DMS114 treated with DMSO at 0.1 percent for 48 hours (cell line): ENCODE data around the gene FOCAD.
A peak's percentile ranks its signal among the peaks of the same experiment; 100 is the strongest.

ENCODE experiments used
- DNase-seq: peaks from one replicate; lab custom pipeline; 2025; ENCODE audit not compliant: unreplicated experiment; lab: John Stamatoyannopoulos, UW

Gene FOCAD

DNA sequence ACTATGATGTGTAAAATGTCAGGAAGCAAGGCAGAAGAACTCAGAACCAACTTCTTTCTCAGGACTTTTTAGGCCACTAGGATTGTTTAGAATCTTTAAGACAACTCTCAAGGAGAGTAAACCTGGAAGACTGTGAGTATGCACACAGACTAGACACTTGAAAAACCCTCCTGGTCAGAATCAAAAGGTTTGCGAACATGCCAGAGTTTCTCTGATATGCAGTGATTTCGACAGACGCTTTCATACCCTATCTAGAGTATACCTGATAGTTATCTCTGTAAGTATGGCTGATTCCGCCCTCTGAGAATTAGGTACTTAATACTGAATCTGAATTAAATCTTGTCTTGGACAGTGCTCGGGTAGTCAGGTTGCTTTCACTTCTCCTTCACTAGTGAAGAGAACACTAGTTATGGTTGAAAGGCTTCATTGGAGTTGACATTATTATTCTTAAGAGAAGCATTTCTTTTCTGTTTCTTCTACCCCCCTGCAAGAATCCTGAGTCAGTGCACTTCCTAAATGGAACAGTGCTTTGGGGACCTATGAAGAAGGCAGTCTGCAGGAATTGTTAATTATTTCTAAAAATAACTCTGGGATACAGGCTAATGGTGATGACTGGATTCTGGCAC is 189.3 kb downstream of the FOCAD start:
- no peak for DNase-seq

DNA sequence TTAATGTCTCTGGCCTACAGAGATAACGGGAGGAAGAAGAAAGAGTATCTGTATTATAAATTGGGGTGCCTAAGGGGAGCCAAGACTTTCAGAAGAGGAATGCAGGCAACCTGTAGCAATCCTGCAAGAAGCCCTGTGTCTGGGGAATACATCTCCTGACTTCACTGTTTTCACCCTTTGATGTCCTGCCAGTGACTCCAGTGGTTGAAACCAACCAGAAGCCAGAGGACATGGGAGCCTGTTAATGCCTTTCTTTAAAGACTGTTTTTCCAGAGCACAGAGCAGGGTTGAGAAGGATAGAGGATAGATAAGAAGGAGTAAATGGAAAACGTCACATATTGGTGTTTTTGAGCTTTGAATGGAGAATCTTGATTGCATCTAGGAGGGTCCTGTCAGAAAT is 196.2 kb downstream of the FOCAD start:
- DNase-seq: no peak

DNA sequence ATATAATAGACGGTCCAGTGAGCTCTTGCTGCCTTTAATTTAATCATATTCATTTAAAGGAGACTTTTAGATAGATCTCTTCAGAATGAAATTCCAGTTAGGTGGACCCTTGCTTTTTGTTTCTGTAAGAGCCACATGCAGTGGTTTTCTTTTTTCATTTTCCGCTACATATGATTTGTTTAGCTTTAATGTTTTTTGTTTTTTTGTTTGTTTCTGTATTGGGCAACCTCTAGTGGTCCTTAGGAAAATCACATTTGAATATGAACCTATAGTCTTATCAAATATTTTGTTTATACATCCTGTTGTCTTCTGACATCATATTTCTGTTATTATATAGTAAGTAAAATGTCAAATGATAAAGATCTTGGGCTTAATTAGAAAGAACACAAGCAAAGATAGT is 196.6 kb downstream of the FOCAD start:
- no peak for DNase-seq

DNA sequence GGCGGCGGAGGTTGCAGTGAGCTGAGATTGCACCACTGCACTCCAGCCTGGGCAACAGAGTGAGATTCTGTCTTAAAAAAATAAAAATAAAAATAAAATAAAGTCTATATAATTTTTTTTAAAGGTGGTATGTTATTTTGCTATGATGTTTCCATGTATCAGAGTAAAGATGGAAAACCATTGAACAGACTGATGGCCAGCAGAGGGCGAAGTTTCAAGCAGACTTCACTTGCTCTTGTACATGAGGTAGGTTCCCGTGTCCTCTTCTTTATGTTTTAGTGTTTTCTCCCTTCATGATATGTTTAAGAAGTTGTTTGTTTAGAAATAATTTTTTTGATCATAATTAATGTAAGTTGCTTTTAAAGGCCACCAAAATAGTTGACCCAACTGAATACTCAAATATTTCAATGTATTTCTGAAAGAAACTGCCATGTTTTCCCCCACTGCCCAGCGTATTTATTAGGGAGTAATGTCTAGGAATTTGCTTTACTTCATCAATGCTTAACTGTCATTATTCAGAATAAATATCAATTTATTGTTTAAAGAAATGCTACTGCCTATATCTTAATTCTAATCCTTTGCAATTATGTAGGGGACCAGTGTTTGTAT is 201.0 kb downstream of the FOCAD start:
- peak; percentile 1 for DNase-seq

DNA sequence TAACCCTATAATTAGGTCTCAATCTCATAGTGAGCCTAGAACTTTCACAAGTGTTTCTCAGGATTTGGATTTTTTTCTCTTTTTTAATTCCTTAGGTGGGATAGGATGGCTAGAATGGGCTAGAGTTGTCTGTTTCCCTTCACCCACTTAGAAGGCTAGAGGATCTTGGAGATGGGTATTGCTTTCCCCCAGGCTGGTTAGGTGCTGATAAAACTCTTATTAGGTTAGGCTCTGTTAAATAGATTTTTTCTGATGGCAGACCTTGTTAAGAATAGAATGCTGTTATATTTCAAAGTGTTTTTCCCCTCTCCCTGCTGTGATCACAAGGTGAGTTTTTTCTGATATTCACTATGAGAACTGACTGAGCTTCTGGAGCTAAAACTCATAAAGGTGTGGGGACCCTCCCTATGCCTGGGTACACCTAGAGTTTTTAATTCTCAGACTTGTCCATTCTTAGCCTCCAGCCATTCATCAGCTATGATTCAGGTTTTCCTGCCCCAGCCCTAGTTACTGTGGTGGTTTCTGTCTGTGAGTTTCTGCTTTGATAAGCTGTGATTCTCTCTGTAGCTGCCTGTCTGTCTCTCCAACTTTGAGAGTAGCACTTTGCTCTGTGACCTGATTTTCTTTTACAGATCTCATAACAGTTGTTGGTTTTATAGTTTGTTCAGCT is 215.0 kb downstream of the FOCAD start:
- DNase-seq: no peak

DNA sequence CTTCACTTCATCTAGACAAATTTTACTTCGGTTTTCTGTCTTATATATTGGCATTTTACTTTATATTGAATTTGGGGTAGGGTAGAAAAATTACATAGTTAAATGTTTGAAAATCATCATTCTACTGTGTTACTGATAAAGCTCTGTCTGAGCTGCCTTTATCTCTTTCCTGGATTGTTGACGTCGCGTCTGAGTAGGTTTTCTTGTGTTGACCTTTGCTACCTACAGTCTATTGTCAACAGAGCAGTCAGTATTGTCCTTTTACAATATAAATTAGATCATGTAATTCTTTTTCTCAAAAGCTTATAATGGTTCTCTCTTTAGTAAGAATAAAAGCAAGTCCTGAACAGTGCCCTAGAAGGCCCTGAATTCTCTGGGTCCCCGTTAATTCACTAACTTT is 219.2 kb downstream of the FOCAD start:
- DNase-seq: no peak

DNA sequence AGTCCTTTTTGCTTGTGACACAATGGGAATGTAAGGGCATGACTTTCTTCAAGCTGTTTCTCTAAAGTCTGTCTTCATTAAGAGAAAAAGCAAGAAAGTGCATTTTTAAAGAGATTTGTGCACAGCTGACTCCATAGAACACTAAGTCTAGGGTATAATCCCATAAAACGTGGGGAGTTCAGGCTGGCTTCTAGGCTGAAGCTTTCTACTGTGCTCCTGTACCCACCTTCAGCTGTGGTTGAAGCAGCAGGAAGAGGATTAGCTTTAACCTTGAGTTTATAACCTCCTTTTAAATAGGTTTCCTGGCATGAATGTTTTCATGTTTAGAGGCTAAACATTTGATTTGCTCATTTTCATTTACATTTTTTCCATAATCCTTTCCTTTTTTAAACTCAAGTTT is 220.9 kb downstream of the FOCAD start:
- DNase-seq: no peak

DNA sequence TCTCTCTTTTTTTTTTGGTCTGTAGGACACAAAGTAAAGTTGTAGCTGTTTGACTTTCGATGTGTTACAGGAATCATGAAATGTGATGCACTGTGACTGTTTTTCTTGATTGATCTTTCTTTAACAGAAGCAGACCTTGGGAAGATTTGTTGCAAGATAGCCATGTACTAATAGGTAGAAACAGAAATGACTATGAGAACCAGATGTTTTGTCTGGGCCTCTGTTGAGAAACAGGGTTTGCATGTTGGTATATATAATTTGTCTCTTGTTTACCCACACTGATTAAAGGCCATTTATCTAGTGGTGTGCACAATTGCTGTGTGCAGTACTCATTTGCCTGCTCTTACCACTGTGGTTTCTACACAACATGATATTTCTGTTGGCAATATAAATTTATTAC is 222.3 kb downstream of the FOCAD start:
- DNase-seq: no peak

DNA sequence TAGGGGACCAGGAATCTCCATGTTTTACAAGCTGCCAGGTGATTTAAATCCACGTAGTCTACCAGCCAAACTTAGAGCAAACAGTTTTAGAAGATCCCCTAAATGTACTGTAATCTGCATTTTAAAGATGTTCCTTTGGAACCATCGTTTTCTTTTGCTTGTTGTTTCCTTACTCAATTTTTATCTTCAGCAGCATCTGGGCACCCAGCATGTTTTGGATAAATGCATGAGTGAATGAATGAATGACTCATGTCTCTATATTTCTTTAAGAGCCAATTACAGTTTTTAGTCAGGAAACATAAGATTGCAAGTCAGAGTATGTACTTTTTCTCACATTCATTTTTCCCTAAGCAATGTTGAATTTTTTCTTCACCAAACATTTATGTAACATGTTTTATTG is 224.4 kb downstream of the FOCAD start:
- DNase-seq: no peak

DNA sequence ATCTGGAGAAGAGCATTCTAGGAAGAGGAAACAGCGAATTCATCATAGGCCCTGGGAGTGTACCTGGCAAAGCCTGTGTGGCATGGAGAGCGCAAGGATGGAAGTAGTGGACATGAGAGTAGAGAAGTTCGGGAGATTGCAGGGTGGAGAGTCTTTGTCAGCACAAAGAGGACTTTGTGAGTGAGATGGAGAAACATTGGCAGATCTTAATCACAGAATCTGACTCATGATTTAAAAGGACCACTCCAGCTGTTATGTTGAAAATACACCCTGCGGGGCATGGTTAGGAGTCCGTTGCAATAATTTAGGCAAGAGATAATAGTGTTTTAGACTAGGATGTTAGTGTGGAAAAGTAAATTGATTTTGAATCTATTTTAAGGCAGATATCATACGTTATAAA is 230.5 kb downstream of the FOCAD start:
- no peak for DNase-seq

DNA sequence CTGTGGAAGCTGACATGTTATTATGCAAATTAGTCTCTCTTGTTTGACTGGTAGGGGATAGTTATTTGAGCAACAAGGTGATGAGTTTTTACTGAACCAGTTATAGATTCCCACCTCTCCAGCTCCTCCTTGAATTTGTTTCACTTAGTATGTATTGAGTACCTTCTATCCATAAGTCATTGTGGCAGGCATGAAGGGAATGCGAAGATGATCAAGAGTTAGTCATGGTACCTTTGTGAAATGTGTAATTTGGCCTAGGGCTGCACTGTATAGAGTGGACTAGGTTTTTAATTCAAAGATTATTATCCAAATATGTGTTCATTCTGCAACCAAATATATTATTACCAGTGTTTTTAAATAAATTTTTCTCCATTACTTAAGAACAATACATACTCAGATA is 237.3 kb downstream of the FOCAD start:
- no peak for DNase-seq

DNA sequence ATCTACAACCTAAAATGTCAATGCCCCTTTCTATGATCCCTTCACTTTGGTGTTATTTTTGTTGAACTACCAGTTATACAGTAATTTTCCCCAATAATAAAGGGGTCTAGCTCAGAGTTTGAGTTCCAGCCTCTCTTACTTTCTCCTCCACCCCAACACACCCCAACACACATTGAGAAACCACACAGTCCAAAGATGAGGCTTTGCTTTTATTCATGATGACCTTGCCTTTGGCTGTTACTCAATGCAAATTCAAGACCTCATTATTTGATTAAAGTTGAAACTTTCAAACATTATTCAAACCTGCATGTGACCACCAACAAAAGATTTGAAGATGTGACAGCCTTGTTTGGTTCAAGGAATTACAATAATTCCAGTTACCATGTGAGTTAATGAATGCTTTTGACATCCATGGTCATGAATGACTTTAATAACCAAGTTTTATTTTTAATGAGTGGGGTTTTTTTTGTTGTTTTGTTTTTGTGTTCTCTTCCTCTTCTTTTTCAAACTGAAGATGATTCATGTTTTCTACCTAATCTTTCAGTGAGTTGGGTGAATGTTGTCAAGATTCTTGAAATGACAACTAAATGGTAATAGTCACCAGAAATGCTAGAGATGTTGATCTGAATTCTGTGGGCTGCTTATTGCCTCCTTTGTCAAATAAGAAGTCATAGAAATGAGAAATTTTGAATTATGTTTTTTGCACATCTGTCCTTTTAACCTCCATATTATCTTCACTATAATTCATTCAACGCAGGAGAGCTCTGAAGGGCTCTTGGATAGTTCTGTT is 241.4 kb downstream of the FOCAD start:
- no peak for DNase-seq

DNA sequence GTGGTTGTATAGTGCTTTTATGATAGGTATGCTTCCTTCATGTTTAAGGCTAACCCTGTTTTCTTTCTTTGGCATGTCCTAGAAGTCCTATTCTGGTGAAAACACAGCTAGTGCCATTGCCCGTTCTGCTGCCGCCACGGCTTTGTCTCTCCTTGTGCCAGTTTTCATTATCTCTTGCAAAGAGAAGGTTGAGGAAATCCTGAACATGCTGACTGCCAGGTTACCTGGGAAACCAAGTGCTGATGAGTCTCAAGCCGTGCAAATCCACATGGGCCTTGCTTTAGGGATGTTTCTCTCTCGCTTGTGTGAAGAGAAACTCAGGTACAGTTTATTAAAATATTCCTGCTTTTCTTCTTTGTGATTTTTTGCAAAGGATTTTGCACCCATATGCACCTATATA is 245.2 kb downstream of the FOCAD start:
- DNase-seq: no peak

DNA sequence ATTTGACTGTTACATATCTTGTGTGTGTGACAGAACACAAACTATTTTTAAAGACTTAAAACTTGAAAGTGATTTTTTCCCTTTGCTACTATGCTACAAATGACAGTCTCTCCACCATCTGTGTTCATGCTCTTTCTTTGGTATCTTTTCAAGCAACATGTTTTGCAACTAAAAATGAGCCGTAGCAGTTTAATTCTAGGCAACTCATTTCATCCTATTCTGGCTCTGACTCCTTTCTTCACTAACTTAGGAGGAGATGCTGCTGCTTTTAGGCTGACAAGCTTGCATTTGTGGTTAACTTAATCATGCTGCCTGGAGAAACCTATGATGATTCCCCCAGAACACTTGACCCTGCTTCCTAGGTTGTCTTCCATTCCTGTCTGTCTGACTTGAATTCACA is 246.8 kb downstream of the FOCAD start:
- no peak for DNase-seq

DNA sequence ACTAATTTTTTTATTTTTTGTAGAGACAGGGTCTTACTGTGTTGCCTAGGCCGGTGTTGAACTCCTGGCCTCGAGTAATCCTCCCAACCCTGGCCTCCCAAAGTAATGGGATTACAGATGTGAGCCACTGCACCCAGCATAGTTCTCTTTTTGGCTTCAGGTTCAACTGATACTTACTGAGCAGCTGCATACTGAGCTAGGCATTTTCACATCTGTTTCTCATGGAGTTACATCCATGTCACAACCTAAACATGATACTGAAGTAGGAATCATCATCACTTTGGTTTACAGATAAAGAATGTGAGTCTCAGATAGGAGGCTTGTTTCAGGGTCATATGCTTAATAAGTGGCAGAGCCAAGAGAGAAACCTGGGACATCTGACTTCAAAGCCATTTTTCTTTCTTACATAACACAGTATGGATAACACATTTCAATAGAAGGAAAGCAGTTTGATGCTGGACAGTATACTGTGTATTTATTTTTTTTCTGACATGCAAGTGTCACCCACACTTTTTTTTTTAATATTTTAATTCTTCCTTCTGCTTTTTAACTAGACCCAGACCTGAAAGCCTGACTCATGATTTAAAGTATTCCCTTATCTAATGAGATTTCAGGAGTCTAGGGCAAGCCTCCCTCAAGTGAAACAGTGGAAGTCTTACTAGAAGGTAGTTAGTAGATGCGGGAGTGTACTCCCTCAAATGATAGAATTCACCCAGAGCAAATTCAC is 256.6 kb downstream of the FOCAD start:
- no peak for DNase-seq

DNA sequence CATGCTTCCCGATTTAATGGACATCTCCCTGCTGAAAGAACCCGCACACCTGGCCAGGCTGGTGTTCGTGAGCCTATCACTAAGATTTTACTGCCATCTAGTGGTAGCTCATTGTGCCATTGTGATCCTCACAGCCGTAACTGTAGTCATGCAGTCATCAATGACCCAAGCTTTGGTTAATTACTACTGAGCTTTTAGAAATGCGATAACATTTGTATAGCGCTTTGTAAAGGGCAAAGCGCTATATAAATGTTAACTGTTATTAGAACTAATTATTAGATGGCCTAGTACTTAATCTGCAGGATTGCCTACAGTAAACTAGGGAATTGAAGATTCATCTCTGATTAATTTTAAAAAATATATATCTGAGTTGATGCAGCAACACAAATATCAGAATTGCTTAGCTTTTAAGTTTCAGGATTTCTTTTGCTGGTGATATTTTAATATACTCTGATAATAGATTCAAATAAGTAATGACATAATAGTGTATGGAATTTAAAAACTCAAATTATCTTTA is 257.2 kb downstream of the FOCAD start:
- peak; percentile 31 for DNase-seq

DNA sequence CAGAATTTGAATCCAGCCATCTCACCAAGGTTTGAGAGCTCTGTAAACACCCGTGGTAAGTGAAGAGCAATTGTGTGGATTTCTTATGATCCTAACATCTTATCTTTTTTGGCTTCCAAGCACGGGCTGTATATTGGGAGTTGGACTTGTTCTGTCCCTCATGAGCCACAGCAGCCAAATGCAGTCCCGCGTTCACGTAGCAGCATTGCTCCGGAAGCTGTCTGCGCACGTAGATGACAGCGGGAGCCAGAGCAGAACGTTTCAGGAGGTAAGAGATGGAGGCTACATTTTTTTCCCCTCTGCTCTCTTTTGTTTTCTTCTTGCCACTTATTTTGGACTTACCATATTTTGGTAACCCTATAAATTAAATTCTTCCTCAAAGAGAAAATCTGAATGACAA is 260.4 kb downstream of the FOCAD start:
- DNase-seq: no peak

DNA sequence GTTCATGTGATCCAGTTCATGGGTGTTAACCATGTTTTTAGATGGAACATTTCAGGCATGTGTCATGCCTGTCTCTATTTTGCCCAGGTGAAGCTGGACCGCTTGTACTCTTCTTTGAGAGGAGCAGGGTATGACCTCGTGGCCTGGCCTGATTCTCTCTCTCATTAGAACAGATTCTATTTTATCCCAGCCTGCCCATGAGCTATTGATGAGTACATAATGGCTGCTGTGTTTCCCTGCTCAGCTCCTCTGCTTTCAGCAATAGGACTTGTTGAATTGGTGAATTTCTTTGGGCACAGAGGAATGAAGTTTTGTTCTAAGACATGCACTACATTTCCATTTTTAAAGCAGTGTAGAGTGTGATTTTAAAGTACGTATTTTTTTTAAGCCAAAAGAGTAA is 261.2 kb downstream of the FOCAD start:
- no peak for DNase-seq

DNA sequence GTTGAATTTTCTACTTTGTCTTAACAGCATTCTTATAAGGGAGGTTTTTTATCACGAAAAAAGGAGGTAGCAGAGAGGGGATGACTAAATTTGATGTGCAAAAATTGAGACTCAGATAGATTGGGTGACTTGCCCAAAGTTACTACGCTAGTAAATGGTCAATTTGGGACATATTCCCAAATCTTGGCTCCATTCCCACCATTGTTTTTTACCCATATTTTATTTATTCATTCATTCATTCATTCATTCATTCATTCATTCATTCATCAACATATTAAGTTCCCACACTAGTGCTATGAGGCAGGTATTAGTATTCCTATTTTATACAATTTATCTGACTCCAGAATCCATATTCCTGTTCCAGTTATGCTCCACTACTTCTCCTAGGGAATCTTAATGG is 261.8 kb downstream of the FOCAD start:
- DNase-seq: no peak

DNA sequence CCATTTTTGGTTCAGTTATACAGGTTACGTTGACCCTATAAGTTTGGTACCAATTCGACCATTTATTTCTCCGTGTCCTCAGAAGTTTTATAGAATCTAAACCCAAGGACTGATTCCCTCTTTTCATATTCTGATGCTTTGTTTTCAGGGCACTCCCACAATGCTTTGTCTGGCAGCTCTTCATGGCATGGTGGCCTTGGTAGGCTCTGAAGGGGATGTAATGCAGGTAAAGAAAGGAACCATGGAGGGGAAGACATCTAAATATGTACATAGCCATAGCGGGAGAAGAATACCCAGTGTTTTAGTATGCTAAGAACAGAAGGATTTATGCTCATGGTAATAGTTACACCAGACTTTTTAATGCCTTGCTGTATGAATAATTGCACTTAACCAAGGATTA is 264.6 kb downstream of the FOCAD start:
- DNase-seq: no peak

DNA sequence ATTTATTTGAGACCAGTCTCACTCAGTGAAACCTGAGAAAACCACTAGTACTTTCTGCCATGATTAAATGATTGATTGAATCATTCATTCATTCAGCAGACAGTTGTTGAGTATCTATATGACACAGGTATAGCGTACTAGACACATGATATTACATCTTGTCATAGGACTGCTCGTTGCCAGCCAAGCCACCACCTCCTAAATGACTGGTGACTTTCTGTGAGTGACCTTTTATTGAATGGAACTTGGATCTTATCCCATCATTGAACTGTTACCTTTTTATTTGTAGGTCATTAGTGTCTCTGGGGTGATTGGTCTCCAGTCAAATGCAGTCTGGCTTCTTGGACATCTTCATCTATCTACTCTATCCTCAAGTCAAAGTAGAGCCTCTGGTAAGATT is 266.6 kb downstream of the FOCAD start:
- DNase-seq: no peak
